SJCRH30 (cell line): Measurements from ENCODE around the gene DEPDC1. TPM values are rescaled to one million over a fixed set of nuclear protein-coding genes. Genes with fewer than 3 reads are reported as not detected.

ENCODE experiments used
- DNase-seq, 2 experiments: peaks; one replicate each; pipeline ENCODE4 v3.0.0-alpha.2; 2015 to 2020
- H3K27ac ChIP-seq: fragments of 250-450 bp; sonication (Bioruptor Pico); 2 replicates; pipeline ENCODE4 v1.5.1; 2020; ENCODE audit warnings: mild to moderate bottlenecking, moderate library complexity
- H3K27me3 ChIP-seq: fragments of 250-450 bp; sonication (Bioruptor Pico); 2 replicates; pipeline ENCODE4 v1.5.1; 2020; ENCODE audit warnings: mild to moderate bottlenecking, moderate library complexity
- H3K36me3 ChIP-seq: fragments of 250-450 bp; sonication (Bioruptor Pico); 2 replicates; pipeline ENCODE4 v1.5.1; 2020; ENCODE audit warnings: mild to moderate bottlenecking, moderate library complexity
- H3K4me1 ChIP-seq: fragments of 250-450 bp; sonication (Bioruptor Pico); 2 replicates; pipeline ENCODE4 v1.5.1; 2020; ENCODE audit warnings: mild to moderate bottlenecking, moderate library complexity
- H3K4me3 ChIP-seq: fragments of 250-450 bp; sonication (Bioruptor Pico); 2 replicates; pipeline ENCODE4 v1.5.1; 2020; ENCODE audit warnings: mild to moderate bottlenecking, moderate library complexity
- H3K9me3 ChIP-seq: fragments of 250-450 bp; sonication (Bioruptor Pico); replicated peaks from 2 replicates; pipeline ENCODE4 v1.5.1; 2020; ENCODE audit warnings: mild to moderate bottlenecking, moderate library complexity
- total RNA-seq: library from RNA; depleted of rRNA; stranded (reverse); fragments of >200 nt; shearing (Covaris generic); gene quantifications from 2 replicates; pipeline ENCODE4 v1.2.3, GENCODE V29; 2014; rRNA removed

The DEPDC1 gene, protein sequence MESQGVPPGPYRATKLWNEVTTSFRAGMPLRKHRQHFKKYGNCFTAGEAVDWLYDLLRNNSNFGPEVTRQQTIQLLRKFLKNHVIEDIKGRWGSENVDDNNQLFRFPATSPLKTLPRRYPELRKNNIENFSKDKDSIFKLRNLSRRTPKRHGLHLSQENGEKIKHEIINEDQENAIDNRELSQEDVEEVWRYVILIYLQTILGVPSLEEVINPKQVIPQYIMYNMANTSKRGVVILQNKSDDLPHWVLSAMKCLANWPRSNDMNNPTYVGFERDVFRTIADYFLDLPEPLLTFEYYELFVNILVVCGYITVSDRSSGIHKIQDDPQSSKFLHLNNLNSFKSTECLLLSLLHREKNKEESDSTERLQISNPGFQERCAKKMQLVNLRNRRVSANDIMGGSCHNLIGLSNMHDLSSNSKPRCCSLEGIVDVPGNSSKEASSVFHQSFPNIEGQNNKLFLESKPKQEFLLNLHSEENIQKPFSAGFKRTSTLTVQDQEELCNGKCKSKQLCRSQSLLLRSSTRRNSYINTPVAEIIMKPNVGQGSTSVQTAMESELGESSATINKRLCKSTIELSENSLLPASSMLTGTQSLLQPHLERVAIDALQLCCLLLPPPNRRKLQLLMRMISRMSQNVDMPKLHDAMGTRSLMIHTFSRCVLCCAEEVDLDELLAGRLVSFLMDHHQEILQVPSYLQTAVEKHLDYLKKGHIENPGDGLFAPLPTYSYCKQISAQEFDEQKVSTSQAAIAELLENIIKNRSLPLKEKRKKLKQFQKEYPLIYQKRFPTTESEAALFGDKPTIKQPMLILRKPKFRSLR
- 44.8 and 62.1 TPM in 2 replicates for total RNA-seq

DNA sequence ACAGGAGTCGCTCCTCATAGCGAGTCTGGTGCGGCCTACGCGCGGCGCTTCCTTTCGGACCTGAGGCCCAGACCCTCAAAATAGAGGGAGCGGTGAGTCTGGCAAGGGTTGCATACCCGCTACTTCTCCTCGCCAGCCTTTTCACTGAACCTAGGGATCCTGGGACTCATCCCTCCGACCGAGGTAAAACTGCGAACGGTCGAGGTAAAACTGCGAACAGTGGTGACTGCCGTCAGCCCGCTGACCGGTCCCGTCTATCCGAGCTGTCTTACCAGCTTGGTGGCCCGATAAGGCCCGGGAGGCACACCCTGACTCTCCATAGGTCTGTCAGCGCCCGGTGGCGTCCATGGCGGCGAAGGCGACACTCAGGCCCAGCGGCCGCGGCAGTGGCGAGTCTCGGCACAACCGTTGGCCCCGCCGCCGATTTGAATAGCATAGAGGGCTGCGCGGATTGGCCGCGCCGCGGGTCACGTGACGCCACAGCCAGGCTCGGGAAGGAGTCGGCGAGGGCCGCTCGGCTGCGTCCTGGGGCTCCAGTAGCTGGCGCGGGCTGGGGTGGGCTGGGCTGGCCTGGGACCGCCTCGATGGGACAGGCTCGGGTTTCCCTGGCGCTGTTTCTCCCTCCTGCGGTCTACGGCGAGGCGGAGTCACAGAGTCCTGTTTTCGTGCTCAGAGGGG, at the start of gene DEPDC1:
Gene DEPDC1 (minus strand): TSS at position 403 of the 678 bp plus-strand sequence. CDS start 83 bp downstream, at position 320.
- H3K27ac ChIP-seq: peak within 1 kb of the TSS; percentile 94
- no peaks in the 10 kb centered on the region for H3K9me3 ChIP-seq
- peak within 1 kb of the TSS; percentile 94 for H3K4me3 ChIP-seq
- H3K4me1 ChIP-seq: peaks cover 4% of the 10 kb centered on the region; the same call in 1 of the 2 replicates
- DNase-seq: peak; percentile 96
- H3K27me3 ChIP-seq: no peaks in the 10 kb centered on the region
- peaks cover 25% of the 10 kb centered on the region for H3K36me3 ChIP-seq

DNA sequence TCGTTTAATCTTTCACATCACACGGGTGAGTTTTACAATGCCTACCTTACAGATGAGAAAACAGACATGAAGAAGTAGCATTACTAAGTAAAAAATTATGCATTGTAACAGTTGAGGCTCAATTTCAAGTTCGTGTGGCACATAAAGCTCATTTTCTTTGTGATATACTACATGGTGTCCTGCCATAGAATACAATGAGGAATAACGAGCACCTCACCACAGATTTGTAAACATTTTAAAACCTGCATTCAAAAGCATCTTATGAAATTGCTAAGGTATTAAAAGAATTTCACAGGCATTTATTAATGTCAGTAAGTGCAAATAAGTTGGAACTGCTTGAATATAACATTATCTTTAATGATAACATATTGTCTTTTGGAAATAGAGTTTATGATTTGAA, 47.8 kb upstream of the DEPDC1 start:
- Histone ChIP-seq H3K4me1 (no peaks in the 10 kb centered on the region), H3K4me3 (no peak overlapping the region), H3K27me3 (no peaks in the 10 kb centered on the region), H3K36me3 (no peaks in the 10 kb centered on the region), H3K9me3 (no peaks in the 10 kb centered on the region), H3K27ac (no peak overlapping the region)
- DNase-seq: no peak

DNA sequence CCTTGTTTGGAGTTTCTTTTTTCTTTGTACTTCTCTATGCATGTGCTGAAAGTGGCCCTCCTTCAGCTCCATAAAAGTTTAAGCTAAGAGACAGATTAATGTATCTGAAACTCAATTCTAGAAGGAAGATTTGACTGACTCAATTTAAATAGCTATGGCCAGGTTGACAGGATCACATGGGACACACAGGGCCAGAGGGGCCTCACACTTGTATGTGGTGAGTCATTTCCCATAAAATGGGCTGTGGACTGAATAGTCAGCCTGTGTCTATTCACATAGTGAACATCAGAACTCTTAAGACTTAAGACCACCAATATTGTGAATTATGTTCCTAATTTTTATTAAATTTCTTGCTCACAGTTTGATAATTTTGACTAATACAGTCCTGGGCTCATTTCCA, 45.7 kb upstream of the DEPDC1 start:
- Histone ChIP-seq H3K27ac (no peak overlapping the region), H3K27me3 (no peaks in the 10 kb centered on the region), H3K9me3 (no peaks in the 10 kb centered on the region), H3K36me3 (no peaks in the 10 kb centered on the region), H3K4me1 (no peaks in the 10 kb centered on the region), H3K4me3 (no peak overlapping the region)
- peak in 1 of 2 experiments; percentile 17 for DNase-seq

DNA sequence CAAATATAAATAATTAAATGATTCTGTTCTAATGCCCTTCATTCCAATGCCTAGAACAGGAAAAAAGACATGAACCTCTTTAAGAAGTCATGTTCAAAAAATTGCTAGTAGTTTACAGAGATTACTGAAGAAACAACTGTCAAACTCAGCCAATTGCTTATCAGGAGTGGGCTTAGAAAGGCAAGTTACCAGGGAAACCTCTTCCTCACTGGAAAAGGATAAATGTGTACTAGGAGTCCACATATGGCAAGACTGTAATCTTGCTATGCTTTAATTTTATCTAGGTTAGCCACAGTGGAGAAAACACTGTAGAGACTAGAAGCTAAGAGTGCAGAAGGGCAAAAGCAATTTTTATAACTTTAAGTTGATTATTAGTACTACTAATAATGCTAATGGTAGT, 42.1 kb upstream of the DEPDC1 start:
- H3K27me3 ChIP-seq: no peaks in the 10 kb centered on the region
- no peak overlapping the region for H3K4me3 ChIP-seq
- no peaks in the 10 kb centered on the region for H3K9me3 ChIP-seq
- no peak for DNase-seq
- no peak overlapping the region for H3K27ac ChIP-seq
- H3K36me3 ChIP-seq: no peaks in the 10 kb centered on the region
- no peaks in the 10 kb centered on the region for H3K4me1 ChIP-seq

DNA sequence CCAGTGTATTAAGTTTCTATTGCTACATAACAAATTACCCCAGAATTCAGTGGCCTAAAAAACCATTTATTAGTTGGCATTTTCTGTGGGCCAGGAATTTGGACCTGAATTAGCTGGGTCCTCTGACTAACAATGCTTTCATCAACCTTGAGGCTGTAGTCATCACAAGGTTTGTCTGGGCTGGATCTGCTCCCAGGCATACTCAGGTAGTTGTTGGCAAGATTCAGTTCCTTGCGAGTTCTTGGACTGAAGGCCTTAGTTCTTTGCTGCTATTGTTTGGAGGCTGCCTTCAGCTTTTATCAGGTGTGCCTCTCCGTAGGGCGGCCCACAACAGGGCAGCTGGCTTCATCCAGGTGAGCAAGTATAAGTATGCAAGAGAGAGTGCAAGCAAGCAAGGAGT, 31.4 kb upstream of the DEPDC1 start:
- Histone ChIP-seq H3K9me3 (no peaks in the 10 kb centered on the region), H3K27me3 (0 out of 2 replicates have a peak, but pooled peaks cover 4% of the 10 kb centered on the region), H3K4me3 (no peak overlapping the region), H3K36me3 (no peaks in the 10 kb centered on the region), H3K27ac (no peak overlapping the region), H3K4me1 (no peaks in the 10 kb centered on the region)
- DNase-seq: no peak

DNA sequence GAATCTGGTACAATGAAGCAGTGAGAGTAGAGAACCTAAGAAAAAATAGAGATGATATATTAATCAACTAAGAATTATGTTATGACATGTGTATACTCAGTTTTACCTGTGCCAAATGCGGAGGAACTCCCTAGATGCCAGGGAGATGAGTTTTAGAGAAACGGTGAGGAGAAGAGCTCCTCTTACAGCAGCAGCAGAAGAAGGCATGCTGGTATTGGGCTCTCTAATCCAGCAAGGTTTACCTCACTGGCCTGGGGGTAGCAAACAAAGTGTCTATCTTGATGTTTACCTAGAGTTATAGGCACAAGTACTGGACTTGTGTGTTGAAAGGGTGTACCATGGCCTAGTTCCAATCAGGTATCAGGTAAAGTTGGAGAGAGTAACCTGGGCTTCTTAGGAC, 28.9 kb upstream of the DEPDC1 start:
- Histone ChIP-seq H3K4me1 (no peaks in the 10 kb centered on the region), H3K27ac (no peak overlapping the region), H3K9me3 (no peaks in the 10 kb centered on the region), H3K4me3 (no peak overlapping the region), H3K36me3 (no peaks in the 10 kb centered on the region), H3K27me3 (0 out of 2 replicates have a peak, but pooled peaks cover 4% of the 10 kb centered on the region)
- DNase-seq: no peak

DNA sequence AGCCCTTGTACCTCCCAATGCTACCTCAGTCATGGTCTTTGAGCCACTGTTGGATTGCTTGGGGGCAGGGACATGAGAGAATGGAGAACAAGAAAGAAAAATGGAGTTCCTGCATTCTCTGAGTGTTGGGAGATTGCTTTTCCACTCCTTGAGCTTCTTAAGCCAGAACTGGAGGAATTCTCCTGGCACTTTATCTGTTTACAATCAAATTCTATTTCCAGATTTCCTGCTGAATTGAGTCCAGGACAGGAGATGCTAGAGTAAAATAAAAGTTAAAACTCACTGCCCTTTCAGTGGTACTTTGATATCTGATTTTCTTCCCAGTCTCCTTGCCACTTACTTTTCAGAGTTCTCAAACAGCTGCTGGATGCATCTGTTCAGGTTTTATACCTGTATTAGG, 24.4 kb upstream of the DEPDC1 start:
- DNase-seq: no peak
- Histone ChIP-seq H3K27me3 (0 out of 2 replicates have a peak, but pooled peaks cover 8% of the 10 kb centered on the region), H3K36me3 (no peaks in the 10 kb centered on the region), H3K4me3 (no peak overlapping the region), H3K9me3 (no peaks in the 10 kb centered on the region), H3K27ac (no peak overlapping the region), H3K4me1 (no peaks in the 10 kb centered on the region)

DNA sequence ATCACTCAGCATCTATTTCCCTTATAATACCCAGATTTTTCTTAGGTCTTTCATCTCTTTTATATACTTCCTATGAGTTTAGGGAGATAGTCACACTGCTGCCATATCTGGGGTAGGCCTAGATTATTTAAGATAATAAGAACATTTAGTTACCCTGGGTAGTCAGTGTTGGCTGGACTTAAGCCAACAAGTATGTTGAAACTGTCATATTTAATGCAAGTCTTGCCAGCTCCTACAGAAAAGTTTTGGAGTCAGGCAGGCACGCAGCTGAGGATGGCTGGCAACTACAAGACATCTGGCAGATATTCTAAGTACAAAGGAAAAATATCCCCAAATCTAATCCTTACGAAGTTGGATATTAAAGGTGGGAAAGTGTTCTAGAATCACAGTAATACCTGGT, 19.2 kb upstream of the DEPDC1 start:
- Histone ChIP-seq H3K4me1 (no peaks in the 10 kb centered on the region), H3K4me3 (no peak overlapping the region), H3K9me3 (no peaks in the 10 kb centered on the region), H3K27ac (no peak overlapping the region), H3K36me3 (no peaks in the 10 kb centered on the region), H3K27me3 (0 out of 2 replicates have a peak, but pooled peaks cover 4% of the 10 kb centered on the region)
- no peak for DNase-seq

DNA sequence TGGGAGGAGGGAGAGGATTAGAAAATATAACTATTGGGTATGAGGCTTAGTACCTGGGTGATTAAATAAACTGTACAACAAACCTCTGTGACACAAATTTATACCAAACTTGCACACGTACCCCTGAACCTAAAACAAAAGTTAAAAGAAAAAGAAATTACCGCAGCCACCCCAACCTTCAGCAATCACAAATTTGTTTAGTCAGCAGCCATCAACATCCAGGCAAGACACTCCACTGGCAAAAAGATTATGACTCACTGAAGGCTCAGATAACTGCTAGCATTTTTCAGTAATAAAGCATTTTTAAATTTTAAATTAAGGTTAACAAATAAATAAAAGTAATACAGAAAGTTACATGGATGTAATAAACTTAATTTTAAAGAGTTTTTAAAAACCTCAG, 14.4 kb upstream of the DEPDC1 start:
- Histone ChIP-seq H3K4me3 (no peak overlapping the region), H3K4me1 (no peaks in the 10 kb centered on the region), H3K9me3 (no peaks in the 10 kb centered on the region), H3K36me3 (no peaks in the 10 kb centered on the region), H3K27me3 (no peaks in the 10 kb centered on the region), H3K27ac (no peak overlapping the region)
- no peak for DNase-seq

DNA sequence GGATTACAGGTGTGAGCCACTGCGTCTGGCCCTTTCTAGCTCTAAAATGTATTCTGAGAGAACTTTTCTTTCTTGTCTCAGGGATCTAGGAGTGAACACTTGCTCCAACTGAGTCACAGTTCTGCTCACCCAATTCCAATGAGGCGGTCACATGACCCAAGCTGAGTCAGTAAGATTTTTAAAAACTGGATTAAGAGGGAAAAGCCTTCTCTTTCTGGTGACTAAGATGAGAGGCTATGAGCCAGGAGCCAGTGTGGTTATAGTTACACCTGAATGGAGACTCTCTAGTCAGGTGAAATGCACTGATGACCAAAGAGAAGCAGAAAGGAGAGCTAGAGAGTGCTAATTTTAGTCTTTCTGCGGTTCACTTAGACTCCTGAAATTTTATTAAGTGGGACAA, 9.5 kb upstream of the DEPDC1 start:
- Histone ChIP-seq H3K27ac (no peak overlapping the region), H3K36me3 (no peaks in the 10 kb centered on the region), H3K9me3 (no peaks in the 10 kb centered on the region; the same call in 1 of the 2 replicates), H3K4me1 (no peaks in the 10 kb centered on the region), H3K27me3 (no peaks in the 10 kb centered on the region), H3K4me3 (no peak overlapping the region)
- no peak for DNase-seq

DNA sequence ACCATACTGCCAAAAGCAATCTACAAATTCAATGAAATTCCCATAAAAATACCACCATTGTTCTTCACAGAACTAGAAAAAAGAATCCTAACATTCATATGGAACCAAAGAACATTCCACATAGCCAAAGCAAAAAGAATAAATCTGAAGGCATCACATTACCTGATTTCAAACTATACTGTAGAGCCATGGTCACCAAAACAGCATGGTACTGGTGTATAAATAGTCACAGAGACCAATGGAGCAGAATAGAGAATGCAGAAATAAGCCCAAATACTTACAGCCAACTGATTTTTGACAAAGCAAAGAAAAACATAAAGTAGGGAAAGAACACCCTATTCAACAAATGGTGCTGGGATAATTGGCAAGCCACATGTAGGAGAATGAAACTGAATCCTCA, 6.2 kb upstream of the DEPDC1 start:
- Histone ChIP-seq H3K36me3 (no peaks in the 10 kb centered on the region), H3K27ac (no peak overlapping the region), H3K4me1 (no peaks in the 10 kb centered on the region), H3K27me3 (no peaks in the 10 kb centered on the region), H3K9me3 (no peaks in the 10 kb centered on the region; the same call in 1 of the 2 replicates), H3K4me3 (no peak overlapping the region)
- no peak for DNase-seq

DNA sequence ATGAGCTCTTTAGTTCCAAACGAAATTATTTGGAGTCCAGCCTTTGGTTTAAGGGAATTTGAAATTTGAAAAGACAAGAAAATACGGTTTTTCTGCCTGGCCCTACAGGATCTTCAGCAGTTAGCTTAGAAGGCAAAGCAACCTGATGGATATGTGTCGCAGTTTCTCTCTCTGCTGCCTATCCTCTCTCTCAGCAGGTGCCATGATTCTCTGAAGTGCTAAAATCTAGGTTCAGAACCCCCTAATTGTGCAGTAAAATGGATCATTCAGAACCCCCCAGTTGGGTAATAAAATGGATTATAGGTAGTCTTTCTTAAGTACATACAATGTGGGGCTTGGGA, 446 bp upstream of the DEPDC1 start:
- H3K27me3 ChIP-seq: no peaks in the 10 kb centered on the region
- H3K27ac ChIP-seq: no peak overlapping the region
- H3K9me3 ChIP-seq: no peaks in the 10 kb centered on the region; the same call in 1 of the 2 replicates
- peaks cover 21% of the 10 kb centered on the region for H3K36me3 ChIP-seq
- DNase-seq: no peak
- H3K4me3 ChIP-seq: peak overlapping the region; percentile 94
- H3K4me1 ChIP-seq: peaks cover 4% of the 10 kb centered on the region; the same call in 1 of the 2 replicates

DNA sequence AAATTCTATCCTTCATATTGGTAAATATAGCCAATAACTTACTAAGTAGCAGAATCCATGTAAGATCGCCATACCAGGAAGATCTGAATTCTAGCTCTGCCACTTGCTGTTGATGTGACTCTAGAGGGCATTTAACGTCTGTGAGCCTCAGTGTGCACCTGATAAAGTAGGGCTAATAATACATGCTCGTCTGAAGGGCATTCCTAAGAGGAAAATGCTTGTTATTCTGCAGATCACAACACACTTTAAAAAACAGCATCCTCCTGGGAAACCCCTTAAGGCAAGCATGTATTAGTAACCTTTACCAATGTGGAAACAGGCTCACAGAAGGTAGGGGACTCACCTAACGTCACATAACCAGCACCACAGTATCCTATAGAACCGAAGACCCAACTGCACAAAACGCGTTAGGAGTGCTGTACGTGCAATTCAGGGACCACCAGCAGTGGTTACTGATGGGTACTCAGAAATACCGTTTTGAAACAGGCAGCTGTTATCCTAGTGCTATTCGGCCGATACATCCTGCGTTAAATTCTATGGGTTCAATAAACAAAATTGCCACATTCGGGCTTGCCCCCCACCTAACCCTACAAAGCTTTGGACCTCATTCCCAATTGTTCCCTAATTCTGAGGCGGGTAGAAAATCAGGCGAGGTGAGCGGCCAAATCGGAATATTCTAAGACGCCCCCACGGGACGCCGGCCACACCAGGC, 758 bp downstream of the DEPDC1 start:
- Histone ChIP-seq H3K4me1 (peaks cover 4% of the 10 kb centered on the region; the same call in 1 of the 2 replicates), H3K27me3 (no peaks in the 10 kb centered on the region), H3K27ac (peak overlapping the region; percentile 94), H3K36me3 (peaks cover 26% of the 10 kb centered on the region), H3K9me3 (no peaks in the 10 kb centered on the region), H3K4me3 (peak overlapping the region; percentile 94)
- no peak for DNase-seq

DNA sequence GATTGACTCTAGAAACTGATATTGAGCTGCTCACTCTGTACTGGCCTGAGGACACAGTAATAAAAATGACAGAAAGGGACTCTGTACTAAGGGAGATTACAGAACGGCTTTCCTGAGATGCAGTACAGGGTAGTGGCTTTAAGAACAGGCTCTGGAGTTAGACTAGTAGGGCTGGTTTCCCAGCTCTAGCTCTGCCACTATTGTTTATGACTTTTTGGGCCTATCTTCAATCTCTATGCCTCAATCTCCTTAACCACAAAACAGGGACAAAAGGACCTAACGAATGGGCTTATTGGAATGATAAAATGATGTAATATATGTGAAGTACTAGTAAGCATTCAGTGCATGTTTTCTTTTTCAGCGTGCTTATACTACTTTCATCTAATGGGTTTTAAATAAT, 1.4 kb downstream of the DEPDC1 start:
- Histone ChIP-seq H3K27ac (no peak overlapping the region), H3K4me1 (peaks cover 4% of the 10 kb centered on the region; the same call in 1 of the 2 replicates), H3K36me3 (peaks cover 30% of the 10 kb centered on the region), H3K4me3 (peak overlapping the region; percentile 94), H3K27me3 (no peaks in the 10 kb centered on the region), H3K9me3 (no peaks in the 10 kb centered on the region)
- peak in 1 of 2 experiments; percentile 13 for DNase-seq
